Panc1 (cell line): ENCODE results near the gene DNAH7. TPM values are rescaled to one million over a fixed set of nuclear protein-coding genes. Genes with fewer than 3 reads are reported as not detected.

Source experiments
- ATAC-seq: fragments of 200-7000 bp; cut with Tn5 transposase; 2 replicates; pipeline ENCODE4 v1.9.1; 2020; ENCODE audit warnings: mild to moderate bottlenecking, moderate library complexity
- BruUV-seq: library from RNA; stranded (reverse); fragments of 400-500 nt; replicated peaks from 2 replicates; lab custom pipeline; 2021; lab: Mats Ljungman, UMichigan
- CTCF ChIA-PET: fragments of 300-600 bp; sonication (Branson Sonifier 250); formaldehyde crosslinking; loops from one replicate; lab custom pipeline; 2022; ENCODE audit warnings: antibody characterized with exemption; lab: Charles Lee
- POLR2A ChIA-PET: fragments of 300-600 bp; sonication (Branson Sonifier 250); formaldehyde crosslinking; loops from one replicate; lab custom pipeline; 2022; ENCODE audit warnings: antibody characterized with exemption; lab: Charles Lee
- DNase-seq: peaks from one replicate; pipeline ENCODE4 v3.0.0-alpha.2; 2010; ENCODE audit warnings: low read depth, low spot score
- H3K27ac ChIP-seq: 2 replicates; pipeline ENCODE4 v1.5.1; 2011; ENCODE audit warnings: mild to moderate bottlenecking, low read length, inconsistent platforms
- H3K27me3 ChIP-seq: fragments of 200-500 bp; sonication (Bioruptor generic); 2 replicates; pipeline ENCODE4 v1.6.0; 2014; ENCODE audit warnings: low read length, inconsistent platforms; ENCODE audit not compliant: control insufficient read depth, insufficient read depth
- H3K36me3 ChIP-seq: fragments of 200-500 bp; sonication (Bioruptor generic); 2 replicates; pipeline ENCODE4 v1.5.1; 2014; ENCODE audit warnings: inconsistent platforms, mild to moderate bottlenecking, low read length, moderate library complexity; ENCODE audit not compliant: control insufficient read depth, insufficient read depth
- H3K4me1 ChIP-seq: 2 replicates; pipeline ENCODE4 v1.5.1; 2011; ENCODE audit warnings: inconsistent platforms, mild to moderate bottlenecking, low read length, moderate library complexity; ENCODE audit not compliant: control insufficient read depth, insufficient read depth
- H3K4me3 ChIP-seq, 2 experiments: 2 replicates each; pipeline ENCODE4 v1.5.1; 2011 to 2012; ENCODE audit warnings: low read depth in 2 of 2, low read length in 2 of 2, mild to moderate bottlenecking in 2 of 2, inconsistent platforms in 1 of 2, moderate library complexity in 1 of 2
- H3K9me3 ChIP-seq: fragments of 200-500 bp; sonication (Bioruptor generic); 2 replicates; pipeline ENCODE4 v1.5.1; 2014; ENCODE audit warnings: low read depth, mild to moderate bottlenecking, inconsistent platforms, low read length, moderate library complexity; ENCODE audit not compliant: control insufficient read depth, insufficient read depth
- CTCF ChIP-seq: fragments of 450-650 bp; IDR thresholded peaks from 2 replicates; pipeline ENCODE4 v1.5.1; 2017; ENCODE audit warnings: mild to moderate bottlenecking
- POLR2AphosphoS5 ChIP-seq: IDR thresholded peaks from 2 replicates; pipeline ENCODE4 v1.6.1; 2012; ENCODE audit warnings: mild to moderate bottlenecking, low read depth, low read length, moderate library complexity
- REST ChIP-seq, 2 experiments: IDR thresholded peaks; 2 replicates each; pipeline ENCODE4 v1.6.1; 2011 to 2012; ENCODE audit warnings: low read depth in 2 of 2, control low read depth in 1 of 2, low read length in 1 of 2, mild to moderate bottlenecking in 1 of 2, moderate library complexity in 1 of 2; ENCODE audit not compliant: insufficient read depth in 1 of 2
- SIN3A ChIP-seq: IDR thresholded peaks from 2 replicates; pipeline ENCODE4 v1.6.1; 2012; ENCODE audit warnings: low read depth, mild to moderate bottlenecking, low read length, moderate library complexity, borderline replicate concordance; ENCODE audit not compliant: insufficient read depth
- TCF7L2 ChIP-seq: IDR thresholded peaks from 2 replicates; pipeline ENCODE4 v1.6.1; 2011; ENCODE audit warnings: mild to moderate bottlenecking, low read depth, low read length, inconsistent platforms
- in situ Hi-C: cut with HindIII; loops from 2 replicates; pipeline ENCODE4 v1.10.0; 2016; ENCODE audit warnings: low sequenced_read_pairs, low pct_unique_long_range_greater_than_20kb
- intact Hi-C: fragments of 100-400 bp; cut with micrococcal nuclease; formaldehyde crosslinking; loops from one replicate; pipeline ENCODE4 v1.10.0; 2022; ENCODE audit not compliant: unreplicated experiment
- total RNA-seq: library from RNA; stranded (reverse); gene quantifications from one replicate; pipeline ENCODE4 v1.2.1, GENCODE V29; 2021; ENCODE audit not compliant: unreplicated experiment

Gene DNAH7
- total RNA-seq, 1 experiment from 2014 or later: 0.98 TPM

- H3K4me3 ChIP-seq: no peak overlapping the region
- in situ Hi-C loops (no loop called here), intact Hi-C loops (no loop called here)
- POLR2A ChIA-PET: no interaction called here
- TF ChIP-seq POLR2AphosphoS5 (no peak), CTCF (no peak), TCF7L2 (no peak), REST (IDR thresholded peaks at IDR 0.05; ENCODE audit: insufficient read depth in 1 of 2, low read depth in 2 of 2, low read length in 1 of 2) (no peak), SIN3A (no peak)
- ATAC-seq (no peak), DNase-seq (no peak)
- no TSS peak for BruUV-seq
- CTCF ChIA-PET: no interaction called here
- no peaks in the 10 kb centered on the region for H3K27me3 ChIP-seq
- H3K27ac ChIP-seq: no peak overlapping the region
- no peaks in the 10 kb centered on the region for H3K36me3 ChIP-seq
- no peaks in the 10 kb centered on the region for H3K4me1 ChIP-seq
- no peaks in the 10 kb centered on the region for H3K9me3 ChIP-seq
Observed at GRCh38 chr2:196041786-196042185, 26.9 kb downstream of the DNAH7 start.

DNA sequence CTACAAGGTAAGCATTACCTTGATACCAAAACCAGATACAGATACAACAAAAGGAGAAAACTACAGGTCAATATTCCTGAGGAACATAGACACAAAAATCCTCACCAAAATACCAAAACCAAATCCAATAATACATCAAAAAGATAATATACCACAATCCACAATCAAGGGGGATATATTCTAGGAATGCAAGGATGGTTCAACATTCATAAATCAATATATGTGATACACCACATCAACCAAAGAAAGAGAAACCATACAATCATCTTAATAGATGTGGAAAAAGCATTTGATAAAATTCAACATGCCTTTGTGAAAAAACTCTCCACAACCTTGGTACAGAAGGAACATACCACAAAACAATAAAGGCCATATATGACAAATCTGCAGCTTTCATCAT is 28.4 kb downstream of the DNAH7 start:
- no TSS peak for BruUV-seq
- TF ChIP-seq CTCF (no peak), REST (IDR thresholded peaks at IDR 0.05; ENCODE audit: insufficient read depth in 1 of 2, low read depth in 2 of 2, low read length in 1 of 2) (no peak), SIN3A (no peak), TCF7L2 (no peak), POLR2AphosphoS5 (no peak)
- CTCF ChIA-PET: no interaction called here

More for the DNA sequence above, 28.4 kb downstream of the DNAH7 start:
- Histone ChIP-seq H3K4me3 (no peak overlapping the region), H3K27ac (no peak overlapping the region), H3K36me3 (no peaks in the 10 kb centered on the region), H3K27me3 (no peaks in the 10 kb centered on the region), H3K4me1 (no peaks in the 10 kb centered on the region), H3K9me3 (no peaks in the 10 kb centered on the region)
- no peak for DNase-seq
- no peak for ATAC-seq
- in situ Hi-C loops: no loop called here
- intact Hi-C loops: no loop called here
- POLR2A ChIA-PET: no interaction called here
